Panc1 (cell line): ENCODE data around the gene COL4A1.

Experiments used
- CTCF ChIP-seq: fragments of 450-650 bp; IDR thresholded peaks from 2 replicates; pipeline ENCODE4 v1.5.1; 2017; ENCODE audit warnings: mild to moderate bottlenecking
- POLR2AphosphoS5 ChIP-seq: IDR thresholded peaks from 2 replicates; pipeline ENCODE4 v1.6.1; 2012; ENCODE audit warnings: mild to moderate bottlenecking, low read depth, low read length, moderate library complexity
- REST ChIP-seq, 2 experiments: IDR thresholded peaks; 2 replicates each; pipeline ENCODE4 v1.6.1; 2011 to 2012; ENCODE audit warnings: low read depth in 2 of 2, control low read depth in 1 of 2, low read length in 1 of 2, mild to moderate bottlenecking in 1 of 2, moderate library complexity in 1 of 2; ENCODE audit not compliant: insufficient read depth in 1 of 2
- SIN3A ChIP-seq: IDR thresholded peaks from 2 replicates; pipeline ENCODE4 v1.6.1; 2012; ENCODE audit warnings: low read depth, mild to moderate bottlenecking, low read length, moderate library complexity, borderline replicate concordance; ENCODE audit not compliant: insufficient read depth

- no peak for TF ChIP-seq CTCF
- no peak for TF ChIP-seq POLR2AphosphoS5
- no peak for TF ChIP-seq REST (IDR thresholded peaks at IDR 0.05; ENCODE audit: insufficient read depth in 1 of 2, low read depth in 2 of 2, low read length in 1 of 2)
- TF ChIP-seq SIN3A = no peak
Measured at GRCh38 chr13:110119935-110120905, 186.7 kb downstream of the COL4A1 start.
